WI38 (cell line): ENCODE results near the gene TMEM255B.

Experiments
- H3K4me3 ChIP-seq: 2 replicates; pipeline ENCODE4 v1.5.1; 2011; ENCODE audit warnings: low read depth, mild to moderate bottlenecking, control low read depth, low read length
- CTCF ChIP-seq: IDR thresholded peaks from 2 replicates; pipeline ENCODE4 v1.5.1; 2012; ENCODE audit warnings: low read depth, mild to moderate bottlenecking, control low read depth, low read length

The TMEM255B gene

GRCh38 chr13:113810640-113811039 is 51.6 kb downstream of the TMEM255B start:
- no peak overlapping the region for H3K4me3 ChIP-seq
- TF ChIP-seq CTCF, result no peak

GRCh38 chr13:113811081-113811928 is 52.3 kb downstream of the TMEM255B start:
- no peak for TF ChIP-seq CTCF
- H3K4me3 ChIP-seq, result no peak overlapping the region

- no peak overlapping the region for H3K4me3 ChIP-seq
- TF ChIP-seq CTCF, result no peak
Observed at GRCh38 chr13:113812178-113813040, 53.4 kb downstream of the TMEM255B start.

GRCh38 chr13:113813070-113813748 is 54.2 kb downstream of the TMEM255B start:
- TF ChIP-seq CTCF, result no peak
- H3K4me3 ChIP-seq, result no peak overlapping the region

- TF ChIP-seq CTCF, result no peak
Observed at GRCh38 chr13:113813749-113814434, 54.9 kb downstream of the TMEM255B start.

GRCh38 chr13:113814435-113814821 is 55.4 kb downstream of the TMEM255B start:
- TF ChIP-seq CTCF, result no peak
- H3K4me3 ChIP-seq, result no peak overlapping the region

More at GRCh38 chr13:113813749-113814434, 54.9 kb downstream of the TMEM255B start:
- no peak overlapping the region for H3K4me3 ChIP-seq
